Activated naive CD4-positive, alpha-beta T cell treated with anti-CD3 and anti-CD28 coated beads, Interleukin-2, amount 50 U/mL, for 16 hours (primary cell): Measurements from ENCODE around the gene HFM1.

Experiments used
- DNase-seq: peaks from one replicate; pipeline ENCODE4 v3.0.0-alpha.2; 2020

The HFM1 gene

GRCh38 chr1:91244737-91245136 is 159.9 kb downstream of the HFM1 start:
- no peak for DNase-seq

- DNase-seq: no peak
Observed at GRCh38 chr1:91243171-91243570, 161.5 kb downstream of the HFM1 start.

DNA sequence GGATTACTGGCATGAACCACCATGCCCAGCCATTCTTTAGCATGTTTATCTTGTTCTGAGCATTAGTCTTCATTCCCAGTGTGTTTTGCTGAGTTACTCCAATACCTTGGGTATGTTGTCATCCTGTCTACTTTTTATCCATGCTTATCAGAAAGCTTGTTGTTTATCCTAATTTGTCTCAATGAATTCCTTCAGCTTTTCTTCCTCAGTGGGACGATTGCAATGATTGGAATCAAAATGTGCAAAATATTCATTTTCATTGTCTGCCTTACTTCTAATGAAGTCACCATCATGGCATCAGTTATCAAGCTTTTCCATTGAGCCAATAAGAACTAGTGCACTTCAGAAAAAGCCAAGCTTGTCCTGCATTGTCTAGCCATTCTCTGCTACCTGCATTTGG is 170.5 kb downstream of the HFM1 start:
- DNase-seq: no peak

DNA sequence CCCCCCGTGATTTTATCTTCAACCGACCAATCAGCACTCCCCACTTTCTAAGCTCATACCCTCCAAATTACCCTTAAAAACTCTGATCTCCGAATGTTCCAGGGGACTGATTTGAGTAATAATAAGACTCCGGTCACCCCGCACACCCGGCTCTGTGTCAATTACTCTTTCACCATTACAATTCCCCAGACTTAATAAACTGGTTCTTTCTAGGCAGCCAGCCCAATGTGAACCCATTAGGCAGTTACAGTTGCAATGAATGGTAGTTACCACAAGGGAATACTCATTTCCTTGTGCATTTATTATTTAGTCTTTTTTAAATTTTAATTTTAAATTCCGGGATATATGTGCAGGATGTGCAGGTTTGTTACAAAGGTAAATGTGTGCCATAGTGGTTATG is 177.9 kb downstream of the HFM1 start:
- DNase-seq: no peak

- no peak for DNase-seq
Observed at GRCh38 chr1:91224878-91225277, 179.8 kb downstream of the HFM1 start.

DNA sequence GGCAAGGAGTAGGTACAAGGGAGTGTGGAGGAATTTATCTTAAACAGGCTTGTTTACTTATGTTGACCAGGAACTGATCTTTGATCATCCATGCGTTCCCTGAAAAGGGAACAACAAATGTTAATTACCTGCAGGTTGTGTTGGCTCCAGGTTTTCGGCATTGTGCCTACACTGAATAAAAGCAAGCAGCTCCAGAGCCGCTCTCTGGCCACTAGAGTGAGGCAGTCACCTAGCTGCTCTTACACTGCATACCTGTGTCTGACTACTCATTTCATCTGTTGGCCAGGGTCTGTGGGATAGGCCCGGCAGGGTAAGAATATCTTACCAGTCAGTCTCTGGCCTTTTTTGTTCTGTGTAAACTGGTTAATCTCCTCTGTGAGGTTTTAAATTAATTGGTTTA is 183.6 kb downstream of the HFM1 start:
- DNase-seq: no peak

DNA sequence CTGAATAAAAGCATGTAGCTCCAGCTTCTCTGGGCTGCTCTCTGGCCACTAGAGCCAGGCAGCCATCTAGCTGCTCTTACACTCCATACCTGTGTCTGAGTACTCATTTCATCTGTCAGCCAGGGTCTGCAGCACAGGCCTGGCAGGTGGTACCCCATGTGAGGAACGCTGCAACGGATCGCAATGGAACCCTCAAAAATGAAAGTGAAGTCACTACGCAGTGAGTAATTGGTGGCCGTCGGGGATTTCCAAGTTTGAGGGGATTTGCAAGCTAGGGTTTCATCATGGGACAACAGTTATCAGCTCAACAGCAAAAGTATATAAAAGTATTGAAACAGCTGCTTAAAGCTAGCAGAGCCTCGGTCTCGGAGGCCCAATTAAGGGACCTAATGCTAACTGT is 186.7 kb downstream of the HFM1 start:
- DNase-seq: no peak
